Endothelial cell of umbilical vein (primary cell): Measurements from ENCODE around the gene CRYL1. TPM values are rescaled to one million over a fixed set of nuclear protein-coding genes. Genes with fewer than 3 reads are reported as not detected.

Experiments used
- BruUV-seq: library from RNA; stranded (reverse); fragments of 400-500 nt; replicated peaks from 2 replicates; lab custom pipeline; 2021; lab: Mats Ljungman, UMichigan
- CTCF ChIA-PET: fragments of 300-600, 350-600 bp; sonication (Branson Sonifier 250); formaldehyde crosslinking; loops from one replicate; lab custom pipeline; 2021; ENCODE audit warnings: antibody characterized with exemption, inconsistent platforms; lab: Charles Lee
- POLR2A ChIA-PET: fragments of 300-600, 350-600 bp; sonication (Branson Sonifier 250); formaldehyde crosslinking; loops from one replicate; lab custom pipeline; 2021; ENCODE audit warnings: antibody characterized with exemption, inconsistent platforms; lab: Charles Lee
- DNase-seq: peaks from one replicate; pipeline ENCODE4 v3.0.0-alpha.2; 2011; ENCODE audit warnings: low read depth, low spot score
- FAIRE-seq: peaks from 2 replicates; lab custom pipeline; 2011; peaks lifted over from hg19 to GRCh38; lab: Jason Lieb, UNC
- H2AFZ ChIP-seq: 2 replicates; pipeline ENCODE4 v1.6.0; 2012; ENCODE audit warnings: low read depth, low read length, control low read depth, inconsistent platforms
- H3K27ac ChIP-seq: 2 replicates; pipeline ENCODE4 v1.5.1; 2011; ENCODE audit warnings: low read depth, mild to moderate bottlenecking, control low read depth, low read length, moderate library complexity; ENCODE audit not compliant: insufficient read depth
- H3K27me3 ChIP-seq, 2 experiments: 2 replicates each; pipeline versions ENCODE4 v1.6.0 to v1.6.1; 2011; ENCODE audit warnings: low read length in 2 of 2, mixed read lengths in 1 of 2; ENCODE audit not compliant: control insufficient read depth in 2 of 2, insufficient read depth in 2 of 2
- H3K36me3 ChIP-seq, 2 experiments: 2 replicates in 1 of 2; 3 replicates in 1 of 2; pipeline ENCODE4 v1.5.1; 2011; ENCODE audit warnings: low read length in 2 of 2, mild to moderate bottlenecking in 1 of 2, moderate library complexity in 1 of 2; ENCODE audit not compliant: control insufficient read depth in 2 of 2, insufficient read depth in 2 of 2; ENCODE audit errors: extremely low read depth in 1 of 2
- H3K4me1 ChIP-seq: 3 replicates; pipeline ENCODE4 v1.5.1; 2011; ENCODE audit warnings: mild to moderate bottlenecking, low read length; ENCODE audit not compliant: control insufficient read depth, insufficient read depth; ENCODE audit errors: extremely low read depth
- H3K4me2 ChIP-seq: 2 replicates; pipeline ENCODE4 v1.6.1; 2011; ENCODE audit warnings: low read length, control low read depth, mixed read lengths; ENCODE audit not compliant: insufficient read depth
- H3K4me3 ChIP-seq, 3 experiments: fragments of 200-600 bp in 1 of 3; sonication (generic), shearing (Covaris generic) in 1 of 3; replicated peaks in 1 of 3; 2 replicates each; pipeline ENCODE4 v1.5.1; 2011 to 2016; ENCODE audit warnings: control low read depth in 3 of 3, low read length in 3 of 3, mild to moderate bottlenecking in 2 of 3, inconsistent platforms in 1 of 3, low read depth in 1 of 3, moderate library complexity in 1 of 3; ENCODE audit not compliant: insufficient read depth in 1 of 3
- H3K79me2 ChIP-seq: 2 replicates; pipeline ENCODE4 v1.6.0; 2012; ENCODE audit warnings: low read length, inconsistent platforms; ENCODE audit not compliant: control insufficient read depth, insufficient read depth
- H3K9ac ChIP-seq: replicated peaks from 2 replicates; pipeline ENCODE3; 2011; ENCODE audit warnings: low read length, control low read depth; ENCODE audit not compliant: insufficient read depth; ENCODE audit errors: extremely low read depth
- H3K9me1 ChIP-seq: replicated peaks from 3 replicates; pipeline ENCODE4 v1.6.0; 2011; ENCODE audit warnings: mild to moderate bottlenecking, low read length; ENCODE audit not compliant: control insufficient read depth, insufficient read depth; ENCODE audit errors: extremely low read depth
- H3K9me3 ChIP-seq: replicated peaks from 2 replicates; pipeline ENCODE4 v1.5.1; 2012; ENCODE audit warnings: low read length, inconsistent platforms; ENCODE audit not compliant: control insufficient read depth, insufficient read depth
- H4K20me1 ChIP-seq: replicated peaks from 2 replicates; pipeline ENCODE3; 2011; ENCODE audit warnings: mild to moderate bottlenecking, low read length; ENCODE audit not compliant: control insufficient read depth, insufficient read depth; ENCODE audit errors: extremely low read depth
- EZH2 ChIP-seq: IDR thresholded peaks from 2 replicates; pipeline ENCODE4 v1.6.1; 2012; ENCODE audit warnings: borderline replicate concordance, low read depth, mild to moderate bottlenecking, moderate library complexity, low read length, inconsistent platforms; ENCODE audit not compliant: severe bottlenecking
- FOS ChIP-seq: IDR thresholded peaks from 2 replicates; pipeline ENCODE4 v1.6.1; 2011; ENCODE audit warnings: mild to moderate bottlenecking, low read length, moderate library complexity, borderline replicate concordance; ENCODE audit not compliant: insufficient read depth
- GATA2 ChIP-seq: IDR thresholded peaks from 2 replicates; pipeline ENCODE4 v1.7.0; 2011; ENCODE audit warnings: low read depth, mild to moderate bottlenecking, moderate library complexity, mixed read lengths, low read length; ENCODE audit not compliant: insufficient read length, insufficient read depth
- JUN ChIP-seq: IDR thresholded peaks from 2 replicates; pipeline ENCODE4 v1.6.1; 2011; ENCODE audit warnings: borderline replicate concordance, low read depth; ENCODE audit not compliant: insufficient read length, insufficient read depth
- POLR2A ChIP-seq: IDR thresholded peaks from 2 replicates; pipeline ENCODE4 v1.6.1; 2012; ENCODE audit warnings: low read depth, mild to moderate bottlenecking, control low read depth, low read length
- POLR2AphosphoS5 ChIP-seq: IDR thresholded peaks from 2 replicates; pipeline ENCODE4 v1.6.1; 2012; ENCODE audit warnings: low read depth, mild to moderate bottlenecking, control low read depth, low read length, moderate library complexity; ENCODE audit not compliant: insufficient read depth
- dilution Hi-C: fragments of 300-500 bp; cut with MboI; formaldehyde crosslinking; loops from one replicate; pipeline ENCODE4 v1.15.0; 2019; ENCODE audit warnings: low sequenced_read_pairs; ENCODE audit not compliant: extremely low pct_ligation_motif_present
- intact Hi-C: fragments of 100-400 bp; cut with micrococcal nuclease; formaldehyde crosslinking; loops from one replicate; pipeline ENCODE4 v1.10.0; 2022
- polyA plus RNA-seq, 4 experiments: library from polyadenylated mRNA; depleted of rRNA in 3 of 4; stranded (reverse) in 3 of 4; unstranded in 1 of 4; fragments of >200 nt; gene quantifications; 2 replicates each; pipeline versions ENCODE4 v1.2.1 to v1.2.3, GENCODE V29; 2011 to 2012; ENCODE audit warnings: missing spikeins in 1 of 4
- total RNA-seq: library from RNA; stranded (reverse); gene quantifications from 2 replicates; pipeline ENCODE4 v1.2.3, GENCODE V29; 2021
- TF ChIP-seq, protein P1 (sequence below): IDR thresholded peaks from 2 replicates; pipeline ENCODE4 v1.6.1; 2011; ENCODE audit not compliant: insufficient read depth, insufficient read length
- TF ChIP-seq, protein P2 (sequence below), 2 donors: IDR thresholded peaks; 1 replicate in 1 of 2; 2 replicates in 1 of 2; pipeline ENCODE4 v1.5.1; 2011; ENCODE audit warnings: low read length in 2 of 2, mild to moderate bottlenecking in 2 of 2, moderate library complexity in 2 of 2, control low read depth in 1 of 2, inconsistent platforms in 1 of 2, low read depth in 1 of 2; ENCODE audit not compliant: insufficient read depth in 1 of 2; ENCODE audit errors: extremely low read depth in 1 of 2

The CRYL1 gene
- total and polyA plus RNA-seq, 2 donors (not counting 3 experiments of a cell fraction or from before 2014, with no cell fraction given) = 13.9 to 39.0 TPM

DNA sequence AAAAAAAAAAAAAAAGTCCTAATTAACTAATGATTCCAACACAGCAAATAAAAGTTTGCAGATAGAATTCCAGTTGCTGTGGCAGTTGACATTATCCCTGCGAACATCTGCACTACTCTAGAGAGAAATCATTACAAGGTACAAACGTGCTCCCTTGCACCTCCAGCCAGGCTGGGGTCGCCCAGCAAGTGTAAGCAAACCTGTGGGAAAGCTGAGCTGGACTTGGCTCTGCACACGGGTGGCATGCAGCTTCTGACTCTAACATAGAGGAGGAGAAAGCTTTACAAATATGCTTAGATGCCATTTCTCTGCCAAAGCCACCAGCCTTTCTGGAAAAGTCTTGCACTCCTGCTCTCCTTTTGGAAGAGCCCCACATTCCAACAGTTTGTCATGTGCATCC lies 103.3 kb downstream of the CRYL1 start:
- H3K79me2 ChIP-seq = no peaks in the 10 kb centered on the region
- no peak for FAIRE-seq
- DNase-seq = no peak
- H3K9me1 ChIP-seq = no peaks in the 10 kb centered on the region
- H3K4me1 ChIP-seq = no peaks in the 10 kb centered on the region
- no peaks in the 10 kb centered on the region for H3K27me3 ChIP-seq
- POLR2A ChIA-PET = no interaction called here
- no TSS peak for BruUV-seq
- H4K20me1 ChIP-seq = no peaks in the 10 kb centered on the region
- no peak overlapping the region for H2AFZ ChIP-seq
- no peak overlapping the region for H3K27ac ChIP-seq
- TF ChIP-seq JUN (no peak), EZH2 (no peak), GATA2 (no peak), FOS (no peak)
- TF ChIP-seq, protein P1, sequence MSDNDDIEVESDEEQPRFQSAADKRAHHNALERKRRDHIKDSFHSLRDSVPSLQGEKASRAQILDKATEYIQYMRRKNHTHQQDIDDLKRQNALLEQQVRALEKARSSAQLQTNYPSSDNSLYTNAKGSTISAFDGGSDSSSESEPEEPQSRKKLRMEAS = no peak
- H3K36me3 ChIP-seq = no peaks in the 10 kb centered on the region
- CTCF ChIA-PET = no interaction called here
- no peak overlapping the region for H3K4me2 ChIP-seq
- H3K9me3 ChIP-seq = no peaks in the 10 kb centered on the region
- intact Hi-C loops = no loop called here
- H3K9ac ChIP-seq = no peak overlapping the region
- dilution Hi-C loops = no loop called here
- H3K4me3 ChIP-seq = no peak overlapping the region

DNA sequence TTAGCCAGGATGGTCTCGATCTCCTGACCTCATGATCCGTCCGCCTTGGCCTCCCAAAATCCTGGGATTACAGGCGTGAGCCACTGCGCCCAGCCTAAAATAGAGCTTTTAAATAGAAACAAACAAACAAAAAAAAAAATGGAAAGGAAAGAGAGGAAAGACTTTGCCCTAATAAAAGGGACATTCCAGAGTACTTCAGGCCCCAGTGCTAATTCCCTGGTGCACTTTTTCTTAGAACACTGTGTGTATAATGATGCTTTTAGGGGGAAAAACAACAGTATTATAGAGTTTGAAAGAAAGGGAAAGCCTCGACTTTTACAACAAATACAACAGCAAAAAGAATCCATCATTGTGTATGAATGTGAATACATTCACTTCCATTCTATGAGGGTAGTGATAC lies 104.7 kb downstream of the CRYL1 start:
- no peaks in the 10 kb centered on the region for H3K36me3 ChIP-seq

More for the DNA sequence above, 104.7 kb downstream of the CRYL1 start:
- H3K27me3 ChIP-seq = peaks cover 4 to 9% of the 10 kb centered on the region in 2 experiments
- ChIA-PET POLR2A (no interaction called here), CTCF (no interaction called here)
- TF ChIP-seq POLR2A (no peak), POLR2AphosphoS5 (no peak), GATA2 (no peak), FOS (no peak), JUN (no peak)
- TF ChIP-seq, protein P1 = no peak
- TF ChIP-seq, protein P2, sequence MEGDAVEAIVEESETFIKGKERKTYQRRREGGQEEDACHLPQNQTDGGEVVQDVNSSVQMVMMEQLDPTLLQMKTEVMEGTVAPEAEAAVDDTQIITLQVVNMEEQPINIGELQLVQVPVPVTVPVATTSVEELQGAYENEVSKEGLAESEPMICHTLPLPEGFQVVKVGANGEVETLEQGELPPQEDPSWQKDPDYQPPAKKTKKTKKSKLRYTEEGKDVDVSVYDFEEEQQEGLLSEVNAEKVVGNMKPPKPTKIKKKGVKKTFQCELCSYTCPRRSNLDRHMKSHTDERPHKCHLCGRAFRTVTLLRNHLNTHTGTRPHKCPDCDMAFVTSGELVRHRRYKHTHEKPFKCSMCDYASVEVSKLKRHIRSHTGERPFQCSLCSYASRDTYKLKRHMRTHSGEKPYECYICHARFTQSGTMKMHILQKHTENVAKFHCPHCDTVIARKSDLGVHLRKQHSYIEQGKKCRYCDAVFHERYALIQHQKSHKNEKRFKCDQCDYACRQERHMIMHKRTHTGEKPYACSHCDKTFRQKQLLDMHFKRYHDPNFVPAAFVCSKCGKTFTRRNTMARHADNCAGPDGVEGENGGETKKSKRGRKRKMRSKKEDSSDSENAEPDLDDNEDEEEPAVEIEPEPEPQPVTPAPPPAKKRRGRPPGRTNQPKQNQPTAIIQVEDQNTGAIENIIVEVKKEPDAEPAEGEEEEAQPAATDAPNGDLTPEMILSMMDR (IDR thresholded peaks at IDR 0.05; ENCODE audit: extremely low read depth in 1 of 2, insufficient read depth in 1 of 2, low read depth in 1 of 2, low read length in 2 of 2) = no peak
- no peak overlapping the region for H3K27ac ChIP-seq
- dilution Hi-C loops (no loop called here), intact Hi-C loops (no loop called here)
- DNase-seq (no peak), FAIRE-seq (no peak)
- no peak overlapping the region for H3K4me2 ChIP-seq
- no peaks in the 10 kb centered on the region for H4K20me1 ChIP-seq
- H2AFZ ChIP-seq = no peak overlapping the region
- H3K9ac ChIP-seq = no peak overlapping the region
- no peak overlapping the region for H3K4me3 ChIP-seq
- H3K9me3 ChIP-seq = no peaks in the 10 kb centered on the region
- H3K9me1 ChIP-seq = no peaks in the 10 kb centered on the region
- no peaks in the 10 kb centered on the region for H3K79me2 ChIP-seq
- BruUV-seq = no TSS peak
- no peaks in the 10 kb centered on the region for H3K4me1 ChIP-seq
